Neural cell (in vitro differentiated cells): ENCODE measurements around the gene VEPH1. TPM values are rescaled to one million over a fixed set of nuclear protein-coding genes. Genes with fewer than 3 reads are reported as not detected.

Source experiments
- H2AFZ ChIP-seq: fragments of 200-600, 300-800 bp; sonication (generic), shearing (Covaris generic); 2 replicates; pipeline ENCODE4 v1.6.0; 2014; ENCODE audit warnings: low read depth, mild to moderate bottlenecking, antibody characterized with exemption, low read length, moderate library complexity
- H3F3A ChIP-seq: fragments of 200-600 bp; shearing (Covaris generic); 2 replicates; pipeline ENCODE4 v1.6.1; 2016; ENCODE audit warnings: mild to moderate bottlenecking, moderate library complexity, mixed read lengths, antibody characterized with exemption, low read length; ENCODE audit not compliant: insufficient read depth, poor library complexity, severe bottlenecking
- H3K27ac ChIP-seq: fragments of 200-600, 300-800 bp; sonication (generic), shearing (Covaris generic); 2 replicates; pipeline ENCODE4 v1.5.1; 2014; ENCODE audit warnings: mild to moderate bottlenecking, low read length, moderate library complexity
- H3K27me3 ChIP-seq: fragments of 300-800, 200-600 bp; sonication (generic), shearing (Covaris generic); 2 replicates; pipeline ENCODE4 v1.6.0; 2014; ENCODE audit warnings: mild to moderate bottlenecking, low read depth, low read length, moderate library complexity; ENCODE audit not compliant: insufficient read depth
- H3K36me3 ChIP-seq: fragments of 300-800, 200-600 bp; sonication (generic), shearing (Covaris generic); 2 replicates; pipeline ENCODE4 v1.5.1; 2014; ENCODE audit warnings: mild to moderate bottlenecking, antibody characterized with exemption, low read length, moderate library complexity; ENCODE audit not compliant: insufficient read depth
- H3K4me2 ChIP-seq: fragments of 300-800, 200-600 bp; sonication (generic), shearing (Covaris generic); 2 replicates; pipeline ENCODE4 v1.6.0; 2014; ENCODE audit warnings: mild to moderate bottlenecking, low read length
- H3K4me3 ChIP-seq: fragments of 300-800, 200-600 bp; sonication (generic), shearing (Covaris generic); 2 replicates; pipeline ENCODE4 v1.5.1; 2014; ENCODE audit warnings: mild to moderate bottlenecking, low read length, moderate library complexity
- H3K79me2 ChIP-seq: fragments of 200-600 bp; shearing (Covaris generic); replicated peaks from 2 replicates; pipeline ENCODE4 v1.6.0; 2014; ENCODE audit warnings: mild to moderate bottlenecking, low read length, moderate library complexity; ENCODE audit not compliant: insufficient read depth
- H3K9ac ChIP-seq: fragments of 300-800, 200-600 bp; sonication (generic), shearing (Covaris generic); 2 replicates; pipeline ENCODE4 v1.6.1; 2016; ENCODE audit warnings: mild to moderate bottlenecking, low read length, mixed read lengths
- H3K9me2 ChIP-seq: fragments of 200-600 bp; shearing (Covaris generic); 2 replicates; pipeline ENCODE4 v1.6.1; 2016; ENCODE audit warnings: mild to moderate bottlenecking, low read length, mixed read lengths; ENCODE audit not compliant: insufficient read depth
- H3K9me3 ChIP-seq: fragments of 200-600, 300-800 bp; sonication (generic), shearing (Covaris generic); 2 replicates; pipeline ENCODE4 v1.6.1; 2016; ENCODE audit warnings: mild to moderate bottlenecking, mixed run types, low read length, moderate library complexity, mixed read lengths
- H4K20me1 ChIP-seq: fragments of 200-600 bp; shearing (Covaris generic); 2 replicates; pipeline ENCODE4 v1.6.1; 2016; ENCODE audit warnings: mild to moderate bottlenecking, mixed run types; ENCODE audit not compliant: insufficient read depth
- CTCF ChIP-seq: fragments of 450-650 bp; IDR thresholded peaks from 2 replicates; pipeline ENCODE4 v1.5.1; 2014; ENCODE audit warnings: antibody characterized with exemption, mild to moderate bottlenecking, moderate library complexity; ENCODE audit not compliant: poor library complexity, severe bottlenecking
- EP300 ChIP-seq: fragments of 450-650 bp; conservative IDR thresholded peaks from 2 replicates; pipeline ENCODE4 v1.6.1; 2014; ENCODE audit warnings: antibody characterized with exemption, mild to moderate bottlenecking, moderate library complexity; ENCODE audit not compliant: poor library complexity, severe bottlenecking
- EZH2 ChIP-seq: fragments of 200-600, 300-800 bp; shearing (Covaris generic), sonication (generic); IDR thresholded peaks from 2 replicates; pipeline ENCODE4 v1.6.1; 2014; ENCODE audit warnings: antibody characterized with exemption, low read length, borderline replicate concordance, mild to moderate bottlenecking; ENCODE audit not compliant: insufficient read depth, poor library complexity, severe bottlenecking
- MXI1 ChIP-seq: fragments of 450-650 bp; conservative IDR thresholded peaks from 2 replicates; pipeline ENCODE4 v1.6.1; 2014; ENCODE audit warnings: antibody characterized with exemption, mild to moderate bottlenecking; ENCODE audit not compliant: poor library complexity, severe bottlenecking
- POLR2AphosphoS5 ChIP-seq: IDR thresholded peaks from 2 replicates; pipeline ENCODE4 v1.6.1; 2012
- RAD21 ChIP-seq: fragments of 450-650 bp; conservative IDR thresholded peaks from 2 replicates; pipeline ENCODE4 v1.6.1; 2014; ENCODE audit warnings: antibody characterized with exemption, mild to moderate bottlenecking, moderate library complexity
- REST ChIP-seq: IDR thresholded peaks from 2 replicates; pipeline ENCODE4 v1.6.1; 2012; ENCODE audit warnings: borderline replicate concordance
- SMC3 ChIP-seq: fragments of 450-650 bp; conservative IDR thresholded peaks from 2 replicates; pipeline ENCODE4 v1.6.1; 2014; ENCODE audit warnings: antibody characterized with exemption, mild to moderate bottlenecking, moderate library complexity; ENCODE audit not compliant: poor library complexity
- TAF1 ChIP-seq: IDR thresholded peaks from 2 replicates; pipeline ENCODE4 v1.6.1; 2012; ENCODE audit warnings: low read depth
- polyA plus RNA-seq: library from polyadenylated mRNA; depleted of rRNA; stranded (reverse); fragments of >200 nt; gene quantifications from 2 replicates; pipeline ENCODE4 v1.2.3, GENCODE V29; 2014

VEPH1 gene
- polyA plus RNA-seq, 1 donor from 2014 or later = 0.89 TPM

GRCh38 chr3:157398598-157398997, 104.6 kb downstream of the VEPH1 start:
- Histone ChIP-seq H3K36me3 (no peaks in the 10 kb centered on the region), H2AFZ (no peak overlapping the region), H3K79me2 (no peaks in the 10 kb centered on the region), H3K9me2 (no peaks in the 10 kb centered on the region), H3K27me3 (no peaks in the 10 kb centered on the region), H3K9ac (no peak overlapping the region), H4K20me1 (no peaks in the 10 kb centered on the region), H3F3A (no peaks in the 10 kb centered on the region), H3K4me3 (no peak overlapping the region), H3K27ac (no peak overlapping the region), H3K4me2 (no peak overlapping the region), H3K9me3 (no peaks in the 10 kb centered on the region)
- TF ChIP-seq RAD21 (no peak), REST (no peak), POLR2AphosphoS5 (no peak), EZH2 (no peak)

GRCh38 chr3:157394411-157394810, 108.8 kb downstream of the VEPH1 start:
- H3K4me3 ChIP-seq = no peak overlapping the region
- no peaks in the 10 kb centered on the region for H3K9me2 ChIP-seq
- no peaks in the 10 kb centered on the region for H3K79me2 ChIP-seq
- no peaks in the 10 kb centered on the region for H3K9me3 ChIP-seq
- H4K20me1 ChIP-seq = no peaks in the 10 kb centered on the region
- H3K4me2 ChIP-seq = no peak overlapping the region
- no peaks in the 10 kb centered on the region for H3K27me3 ChIP-seq
- no peaks in the 10 kb centered on the region for H3K36me3 ChIP-seq
- no peaks in the 10 kb centered on the region for H3F3A ChIP-seq
- no peak overlapping the region for H2AFZ ChIP-seq
- no peak overlapping the region for H3K9ac ChIP-seq
- H3K27ac ChIP-seq = no peak overlapping the region
- TF ChIP-seq POLR2AphosphoS5 (no peak), CTCF (no peak), RAD21 (no peak), REST (no peak), TAF1 (no peak), EP300 (no peak), EZH2 (no peak), SMC3 (no peak), MXI1 (no peak)
